ENCODE results near the gene MED15. TPM values are rescaled to one million over a fixed set of nuclear protein-coding genes. Genes with fewer than 3 reads are reported as not detected.

The MED15 gene
- total and polyA plus RNA-seq, 2 of the 8 experiments (the other 6 are each of a cell fraction or from before 2014, with no cell fraction given): 28.3 to 57.1 TPM

DNA sequence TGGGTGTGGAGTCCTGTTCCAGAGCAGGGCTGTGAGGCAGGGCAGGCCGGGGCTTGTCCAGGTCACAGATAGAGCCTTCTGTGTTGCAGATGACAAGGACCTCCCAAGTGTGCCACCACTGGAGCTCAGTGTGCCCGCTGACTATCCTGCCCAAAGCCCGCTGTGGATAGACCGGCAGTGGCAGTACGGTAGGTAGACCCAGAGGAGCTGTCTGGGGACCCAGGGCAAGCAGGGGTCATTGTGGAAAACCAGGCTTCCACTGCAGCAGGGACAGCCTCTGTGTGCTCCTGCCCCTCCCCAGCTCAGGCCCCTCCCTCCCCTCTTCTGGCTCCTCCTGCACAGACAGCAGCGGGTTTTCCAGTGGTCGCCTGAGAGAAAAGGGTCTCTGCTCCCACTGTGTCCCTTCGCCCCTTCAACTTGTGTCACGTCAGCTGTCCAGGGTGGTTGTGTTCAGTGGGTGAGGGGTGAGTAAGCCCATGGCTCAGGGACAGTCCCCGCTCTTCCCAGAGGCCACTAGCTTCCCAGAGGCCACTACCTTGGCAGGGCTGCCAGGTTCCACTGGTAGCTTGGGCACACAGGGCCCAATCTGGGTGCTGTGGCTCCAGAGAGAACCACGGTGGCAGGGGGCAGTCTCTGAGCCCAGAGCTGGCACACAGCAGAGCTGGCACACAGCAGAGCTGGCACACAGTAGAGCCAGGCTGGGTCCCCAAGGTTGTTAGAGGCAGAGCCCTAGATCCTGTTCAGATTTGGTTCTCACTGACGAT is 78.4 kb downstream of the MED15 start (continued):
- TF ChIP-seq TAF7 (optimal IDR thresholded peaks at IDR 0.05; ENCODE audit: borderline replicate concordance, low read depth, low read length): no peak
- TF ChIP-seq RNF2 (IDR thresholded peaks at IDR 0.05; ENCODE audit: borderline replicate concordance, low read depth, low read length, missing control alignments, poor library complexity, severe bottlenecking): no peak
- TF ChIP-seq ASH2L (IDR thresholded peaks at IDR 0.05; ENCODE audit: low read length): no peak
- TF ChIP-seq POU5F1 (IDR thresholded peaks at IDR 0.05; ENCODE audit: low read depth, low read length): no peak
- TF ChIP-seq POLR2AphosphoS5 (IDR thresholded peaks at IDR 0.05; ENCODE audit: low read depth, low read length): no peak
- TF ChIP-seq, protein P1, sequence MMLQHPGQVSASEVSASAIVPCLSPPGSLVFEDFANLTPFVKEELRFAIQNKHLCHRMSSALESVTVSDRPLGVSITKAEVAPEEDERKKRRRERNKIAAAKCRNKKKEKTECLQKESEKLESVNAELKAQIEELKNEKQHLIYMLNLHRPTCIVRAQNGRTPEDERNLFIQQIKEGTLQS (IDR thresholded peaks at IDR 0.05; ENCODE audit: insufficient read depth, low read depth, low read length): no peak
- TF ChIP-seq JUND (IDR thresholded peaks at IDR 0.05; ENCODE audit: low read length): no peak

Data from H1 (cell line).